SK-N-SH (cell line): ENCODE results near the gene EDEM2.

ENCODE experiments used
- JUND ChIP-seq: IDR thresholded peaks from 2 replicates; pipeline ENCODE4 v1.4.0; 2012
- MEF2A ChIP-seq: IDR thresholded peaks from 2 replicates; pipeline ENCODE4 v1.4.0; 2012; ENCODE audit warnings: low read depth, borderline replicate concordance

GRCh38 chr20:35135867-35136586 lies 11.1 kb downstream of the EDEM2 start:
- TF ChIP-seq JUND (no peak), MEF2A (no peak)
